RKO (cell line): ENCODE results near the gene GRPEL2.

Experiments
- DNase-seq: peaks from one replicate; pipeline ENCODE4 v3.0.0-alpha.2; 2016; ENCODE audit warnings: low spot score

GRPEL2 gene

DNA sequence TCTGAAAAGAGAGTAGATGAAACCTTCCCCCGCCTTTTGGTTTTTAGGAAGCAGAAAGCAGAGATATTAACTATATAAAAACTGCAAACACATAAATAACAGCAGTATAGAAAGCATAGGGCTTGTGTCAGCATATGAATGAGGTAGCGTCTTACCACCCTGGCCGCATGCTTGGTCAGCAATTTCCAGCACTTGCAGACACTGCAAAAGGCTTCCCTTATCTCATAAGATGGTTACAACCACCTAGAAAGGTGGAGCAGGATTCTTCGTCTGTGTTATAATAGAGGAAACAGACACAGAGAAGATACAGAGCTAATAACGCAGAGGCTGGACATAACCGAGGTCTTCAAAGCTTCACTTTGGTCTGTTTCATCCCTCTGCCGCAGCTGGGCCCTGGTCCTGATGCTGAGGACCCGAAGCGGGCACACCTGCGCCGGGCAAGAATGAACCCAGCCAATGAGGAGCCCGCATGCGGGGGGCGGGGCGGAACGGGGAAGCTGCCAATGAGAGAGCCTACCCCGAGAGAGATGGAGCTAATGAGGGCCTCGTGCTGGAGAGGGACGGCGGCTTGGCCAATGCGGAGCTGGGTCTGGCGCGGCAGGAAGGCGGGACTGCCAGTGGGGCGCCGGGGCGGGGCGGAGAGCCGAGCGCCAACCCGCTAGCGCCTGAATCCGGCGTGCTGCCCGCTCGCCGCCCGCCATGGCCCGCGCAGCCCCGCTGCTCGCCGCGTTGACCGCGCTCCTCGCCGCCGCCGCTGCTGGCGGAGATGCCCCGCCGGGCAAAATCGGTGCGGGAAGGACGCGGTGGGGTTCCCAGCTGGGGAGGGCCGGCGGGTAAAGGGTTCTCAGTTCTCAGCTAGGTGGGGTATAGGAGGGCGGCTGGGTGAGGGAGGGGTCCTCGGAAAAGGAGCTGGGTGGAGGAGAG, 12.3 kb downstream of the GRPEL2 start, which contains the start of gene PCYOX1L:
PCYOX1L (plus strand) TSS at position 677 of the 924 bp plus-strand sequence; CDS start at position 700, 23 bp downstream.
- DNase-seq, result peak; percentile 95

DNA sequence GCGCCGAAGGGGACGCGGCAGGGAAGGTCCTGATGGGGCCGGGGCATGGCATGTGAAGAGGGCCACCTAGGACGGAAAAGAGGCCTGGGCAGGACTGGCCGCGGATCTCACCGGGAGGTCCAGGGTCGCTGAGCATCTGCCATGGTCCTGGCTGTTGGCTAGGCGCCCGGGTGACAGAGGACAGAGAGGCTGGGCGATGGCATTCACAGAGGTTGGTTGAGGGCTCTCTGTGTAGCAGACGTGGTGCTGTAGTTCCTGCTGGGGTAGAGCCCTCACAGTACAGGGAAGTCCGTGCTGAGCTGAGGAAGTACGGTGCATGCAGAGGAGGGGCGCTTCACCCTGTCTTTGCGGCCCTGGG, 13.0 kb downstream of the GRPEL2 start:
- DNase-seq, result peak; percentile 30

DNA sequence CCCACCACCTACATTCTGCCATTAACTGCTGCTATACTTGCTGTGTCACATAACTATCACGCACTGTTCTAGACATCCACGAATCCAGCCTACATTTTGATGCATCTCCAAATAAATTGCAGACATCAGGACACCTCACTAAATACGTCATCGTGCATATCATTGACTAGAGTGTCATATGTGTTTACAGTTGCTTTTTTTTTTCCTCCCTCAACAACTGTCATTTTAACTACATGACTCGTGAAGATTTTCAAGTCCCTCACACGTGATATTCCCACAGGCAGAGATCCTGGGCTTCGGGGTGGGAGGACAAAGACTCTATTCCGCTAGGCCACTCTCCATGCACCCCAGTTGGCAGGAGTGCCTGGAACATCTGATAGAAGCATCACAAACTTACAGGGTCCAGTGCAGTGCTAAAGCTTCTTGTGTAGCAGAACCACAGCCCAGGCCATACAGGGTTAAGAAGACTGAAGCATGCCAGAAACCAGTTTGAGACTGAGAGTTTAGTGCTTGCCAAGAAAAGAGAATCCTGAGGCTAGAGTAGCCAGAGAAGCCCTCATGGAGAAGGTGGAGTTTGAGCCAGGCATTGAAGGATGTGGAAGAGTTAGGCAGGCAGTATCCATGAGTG, 13.7 kb downstream of the GRPEL2 start:
- DNase-seq, result no peak

DNA sequence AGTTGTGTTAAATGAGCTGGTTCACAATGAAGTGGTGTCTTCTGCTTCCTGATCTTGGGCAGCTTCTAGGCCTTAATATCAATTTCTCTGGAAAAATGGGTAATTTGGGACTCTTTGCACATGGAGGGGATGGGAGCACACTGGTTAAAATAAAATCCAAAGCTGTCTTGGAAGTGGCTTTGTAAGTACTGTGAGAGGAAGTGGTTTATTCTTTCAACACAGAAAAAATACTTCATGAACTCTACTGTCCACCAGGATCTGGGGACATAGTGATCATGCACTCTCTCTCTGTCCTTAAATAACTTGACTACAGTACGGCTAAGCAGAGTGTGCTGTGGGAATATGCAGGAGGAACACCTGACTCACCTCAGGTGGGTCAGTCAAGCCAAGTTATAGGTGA, 15.0 kb downstream of the GRPEL2 start:
- DNase-seq, result no peak

DNA sequence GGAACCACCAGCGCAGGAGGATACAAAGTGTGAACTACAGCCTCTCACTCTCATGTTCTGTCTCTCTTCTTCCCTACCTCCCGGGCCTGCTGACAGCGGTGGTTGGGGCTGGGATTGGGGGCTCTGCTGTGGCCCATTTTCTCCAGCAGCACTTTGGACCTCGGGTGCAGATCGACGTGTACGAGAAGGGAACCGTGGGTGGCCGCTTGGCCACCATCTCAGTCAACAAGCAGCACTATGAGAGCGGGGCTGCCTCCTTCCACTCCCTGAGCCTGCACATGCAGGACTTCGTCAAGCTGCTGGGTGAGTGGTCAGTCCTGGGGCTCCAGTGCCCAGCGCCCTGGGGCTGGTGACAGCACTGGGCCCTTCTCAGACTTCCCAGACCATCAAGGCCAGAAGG, 17.2 kb downstream of the GRPEL2 start:
- DNase-seq, result no peak

DNA sequence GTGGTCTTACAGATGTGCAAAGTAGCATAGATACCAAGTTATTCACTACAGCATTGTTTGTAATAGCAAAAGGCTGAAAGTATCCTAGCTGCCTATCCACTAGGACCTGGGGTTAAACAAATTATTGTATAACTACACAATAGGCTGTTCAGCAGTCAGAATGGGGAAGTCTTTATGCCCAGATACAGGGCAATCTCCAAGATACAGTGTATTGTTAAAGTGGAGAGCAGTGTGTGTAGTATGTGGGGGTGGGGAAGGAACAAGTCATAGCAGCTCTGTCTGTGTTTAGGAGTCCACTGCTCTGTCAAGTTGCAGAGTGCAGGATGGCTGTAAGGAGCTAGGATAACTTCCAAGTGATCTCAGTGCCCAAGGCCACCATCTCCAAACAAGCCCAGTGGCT, 18.1 kb downstream of the GRPEL2 start:
- DNase-seq, result no peak

DNA sequence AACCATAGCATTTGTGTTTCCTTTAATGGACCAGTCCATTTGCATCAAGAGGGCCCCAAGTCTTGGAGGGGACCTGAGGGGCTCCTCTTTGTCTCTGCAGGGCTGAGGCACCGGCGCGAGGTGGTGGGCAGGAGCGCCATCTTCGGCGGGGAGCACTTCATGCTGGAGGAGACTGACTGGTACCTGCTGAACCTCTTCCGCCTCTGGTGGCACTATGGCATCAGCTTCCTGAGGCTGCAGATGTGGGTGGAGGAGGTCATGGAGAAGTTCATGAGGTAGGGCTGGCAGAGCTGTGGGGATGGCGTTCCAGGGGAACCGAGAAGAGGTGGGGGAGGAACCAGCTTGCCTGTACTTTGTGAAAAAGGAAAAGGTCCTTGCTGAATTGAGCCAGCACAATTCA, 18.6 kb downstream of the GRPEL2 start:
- no peak for DNase-seq

DNA sequence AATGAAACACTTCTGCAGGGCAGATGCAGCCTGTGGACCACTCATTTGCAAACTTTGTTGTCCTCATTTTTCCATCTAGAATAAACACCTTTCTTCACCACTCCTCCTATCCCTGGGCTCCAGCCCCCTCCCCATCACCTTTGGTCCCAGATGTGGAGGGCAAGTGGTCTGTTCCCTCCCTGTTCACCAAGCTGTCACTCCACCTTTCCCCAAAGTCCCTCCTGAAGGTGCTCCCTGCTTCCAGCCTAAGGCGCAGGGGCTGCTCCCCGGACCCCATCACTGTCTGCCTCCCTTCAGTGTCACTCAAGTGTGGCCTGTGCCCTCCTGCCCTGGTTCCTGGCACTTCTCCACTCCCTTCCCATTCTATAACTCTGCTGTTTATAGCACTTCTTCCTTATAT, 19.4 kb downstream of the GRPEL2 start:
- DNase-seq, result no peak

DNA sequence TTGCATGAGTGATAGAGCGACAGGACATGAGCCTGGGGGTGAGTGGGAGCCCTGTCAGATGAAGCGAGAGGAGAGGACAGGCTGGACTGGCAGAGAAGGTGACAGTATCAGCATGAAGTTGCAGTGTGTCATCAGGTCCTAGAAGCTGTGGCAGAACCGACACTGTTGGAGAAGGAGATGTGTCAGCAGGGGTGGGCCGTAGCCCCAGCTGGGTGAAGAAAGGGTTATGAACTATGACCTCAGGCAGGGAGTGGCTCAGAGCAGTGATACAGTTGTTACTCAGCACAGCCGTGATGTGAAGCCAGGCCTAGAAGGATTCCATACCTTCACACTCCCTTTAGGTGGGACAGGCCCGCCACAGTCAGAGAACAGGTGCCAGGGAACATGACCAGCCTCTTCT, 20.1 kb downstream of the GRPEL2 start:
- DNase-seq, result peak; percentile 61

DNA sequence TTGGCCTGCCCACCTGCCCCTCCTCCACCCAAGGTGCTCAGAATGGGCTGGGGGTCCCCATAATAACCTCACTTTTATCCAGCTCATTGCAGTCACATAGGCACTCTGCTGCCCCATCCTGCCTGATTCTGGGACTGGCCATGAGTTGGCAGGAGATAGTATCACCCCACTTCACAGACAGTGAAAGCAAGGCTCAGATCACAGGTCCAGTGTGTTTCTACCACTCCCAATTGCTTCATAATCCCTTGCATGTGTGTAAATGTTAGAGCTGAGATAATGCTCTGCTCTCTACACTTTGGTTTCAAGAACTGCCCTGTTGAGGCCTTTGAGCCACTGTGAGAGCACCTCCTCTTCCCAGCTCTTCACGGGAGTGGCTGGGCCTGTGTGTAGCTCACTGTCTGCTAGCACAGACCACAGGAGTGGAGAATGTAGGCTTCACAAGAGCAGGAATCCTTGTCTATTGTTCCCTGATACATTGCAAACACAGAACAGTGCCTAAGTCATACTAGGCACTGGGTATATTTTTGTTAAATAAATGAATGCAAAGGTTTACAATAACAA, 20.9 kb downstream of the GRPEL2 start:
- DNase-seq, result no peak

DNA sequence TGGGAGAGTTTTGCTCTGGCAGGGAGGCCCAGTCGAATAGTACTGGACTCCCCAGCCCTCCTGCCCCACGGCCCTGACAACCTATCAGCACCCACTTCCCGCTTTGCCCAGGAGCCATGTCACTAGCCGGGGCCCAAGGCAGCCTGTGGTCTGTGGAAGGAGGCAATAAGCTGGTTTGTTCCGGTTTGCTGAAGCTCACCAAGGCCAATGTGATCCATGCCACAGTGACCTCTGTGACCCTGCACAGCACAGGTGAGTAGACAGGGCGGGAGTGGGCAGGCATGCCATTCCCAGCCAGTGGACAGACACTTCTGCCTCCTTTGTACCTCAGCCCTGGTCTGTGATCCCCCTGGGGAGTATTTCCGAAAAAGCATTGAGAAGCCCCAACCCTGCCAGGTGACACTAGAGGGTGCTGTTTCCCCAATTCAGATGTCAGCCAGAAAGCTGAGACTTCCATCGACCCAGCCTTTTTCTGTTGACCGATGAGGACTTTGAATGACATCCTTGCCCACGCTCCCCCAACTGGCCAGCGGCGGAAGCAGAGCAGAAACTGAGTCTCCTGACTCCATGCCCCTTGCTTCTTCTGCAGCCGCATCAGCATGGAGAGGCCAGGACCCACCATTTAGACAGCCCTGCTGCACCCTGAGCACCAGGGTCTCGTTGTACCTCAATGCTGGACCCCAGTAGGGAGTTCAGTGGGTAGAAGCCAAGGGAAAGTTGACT, 22.1 kb downstream of the GRPEL2 start:
- DNase-seq, result peak; percentile 83

DNA sequence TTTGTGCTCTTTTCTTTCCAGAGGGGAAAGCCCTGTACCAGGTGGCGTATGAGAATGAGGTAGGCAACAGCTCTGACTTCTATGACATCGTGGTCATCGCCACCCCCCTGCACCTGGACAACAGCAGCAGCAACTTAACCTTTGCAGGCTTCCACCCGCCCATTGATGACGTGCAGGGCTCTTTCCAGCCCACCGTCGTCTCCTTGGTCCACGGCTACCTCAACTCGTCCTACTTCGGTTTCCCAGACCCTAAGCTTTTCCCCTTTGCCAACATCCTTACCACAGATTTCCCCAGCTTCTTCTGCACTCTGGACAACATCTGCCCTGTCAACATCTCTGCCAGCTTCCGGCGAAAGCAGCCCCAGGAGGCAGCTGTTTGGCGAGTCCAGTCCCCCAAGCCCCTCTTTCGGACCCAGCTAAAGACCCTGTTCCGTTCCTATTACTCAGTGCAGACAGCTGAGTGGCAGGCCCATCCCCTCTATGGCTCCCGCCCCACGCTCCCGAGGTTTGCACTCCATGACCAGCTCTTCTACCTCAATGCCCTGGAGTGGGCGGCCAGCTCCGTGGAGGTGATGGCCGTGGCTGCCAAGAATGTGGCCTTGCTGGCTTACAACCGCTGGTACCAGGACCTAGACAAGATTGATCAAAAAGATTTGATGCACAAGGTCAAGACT, 22.8 kb downstream of the GRPEL2 start:
- DNase-seq, result no peak

DNA sequence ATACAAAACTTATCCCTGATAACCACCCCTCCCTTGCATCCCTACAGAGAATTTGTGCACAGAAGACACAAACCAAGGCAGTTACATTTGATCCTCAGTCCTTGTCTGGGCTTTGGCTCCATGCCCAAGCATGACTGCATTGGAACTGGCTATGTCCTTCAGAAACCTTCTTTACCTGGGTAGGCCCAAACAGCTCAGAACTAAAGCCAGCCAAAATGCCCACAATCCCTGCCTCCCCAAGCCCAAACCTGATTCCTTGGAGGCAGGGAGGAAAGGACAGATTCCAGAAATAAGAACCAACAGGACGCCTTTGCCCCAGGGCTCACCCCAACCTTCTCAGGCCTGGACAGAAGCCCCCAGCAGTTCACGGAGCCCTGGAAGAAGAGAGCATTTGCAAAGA, 25.6 kb downstream of the GRPEL2 start:
- no peak for DNase-seq

DNA sequence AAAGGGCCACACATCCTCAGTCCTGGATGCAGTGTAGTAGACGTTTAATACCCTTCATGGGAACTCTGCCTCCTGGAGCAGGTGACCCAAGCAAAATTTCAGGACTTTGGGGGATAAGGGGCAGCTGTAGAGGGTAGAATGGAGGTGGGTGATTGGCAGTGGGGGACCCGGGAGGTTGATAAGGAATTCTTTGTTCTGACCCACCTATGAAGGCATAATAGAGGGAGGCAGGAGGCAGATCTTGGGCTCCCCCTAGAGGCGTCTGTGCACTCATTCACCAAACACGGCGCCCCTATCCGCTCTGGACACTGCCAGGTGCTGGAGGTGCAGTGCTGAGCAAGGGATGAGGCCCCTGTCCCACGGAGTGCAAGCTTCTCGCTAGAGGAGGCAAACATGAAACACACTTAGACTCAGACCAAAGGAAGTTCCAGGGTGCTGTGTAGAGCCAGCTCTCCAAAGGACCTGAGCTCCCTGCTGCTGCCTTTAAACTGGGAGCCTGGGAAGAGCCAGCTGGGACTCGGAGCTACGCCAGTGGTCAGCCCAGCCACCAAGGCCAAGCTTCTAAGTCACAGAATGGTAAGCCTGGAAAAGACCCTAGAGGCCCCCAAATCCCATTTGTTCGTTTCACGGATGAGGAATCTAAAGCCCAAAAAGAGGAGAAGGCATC, 26.1 kb downstream of the GRPEL2 start:
- DNase-seq, result peak; percentile 59

DNA sequence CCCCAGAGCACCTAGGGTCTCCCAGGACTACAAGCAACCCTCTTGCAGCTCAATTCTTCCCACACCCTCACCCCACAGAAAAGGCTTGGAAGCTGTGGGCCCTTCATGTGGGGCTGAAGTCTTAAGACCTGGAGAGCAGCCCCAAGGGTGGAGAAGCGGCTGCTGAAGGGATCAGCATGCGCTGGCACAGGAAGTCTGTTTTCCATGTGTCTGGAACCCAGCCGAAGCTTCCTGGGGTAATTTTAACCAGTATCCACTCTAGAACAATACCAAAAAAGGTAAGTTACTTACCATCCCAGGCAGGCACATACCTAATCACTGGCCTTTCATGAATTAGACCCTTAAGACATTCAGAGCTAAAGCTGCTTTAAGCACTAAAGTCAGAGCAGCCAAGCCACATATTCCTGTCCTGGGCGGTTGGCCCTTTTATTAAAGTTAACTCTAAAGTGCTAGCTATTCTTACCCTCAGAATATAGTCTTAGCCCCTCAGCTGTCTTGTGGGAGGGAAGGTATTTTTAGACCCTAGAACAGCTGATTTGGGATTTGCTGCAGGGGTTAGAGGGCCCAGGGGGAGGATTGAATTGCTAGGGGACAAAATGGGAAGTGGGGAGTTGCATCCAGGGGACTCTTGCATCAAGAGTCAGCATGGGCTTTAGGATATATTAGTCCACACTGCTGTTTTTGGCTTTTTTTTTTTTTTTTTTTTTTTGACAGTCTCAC, 26.9 kb downstream of the GRPEL2 start:
- DNase-seq, result no peak

DNA sequence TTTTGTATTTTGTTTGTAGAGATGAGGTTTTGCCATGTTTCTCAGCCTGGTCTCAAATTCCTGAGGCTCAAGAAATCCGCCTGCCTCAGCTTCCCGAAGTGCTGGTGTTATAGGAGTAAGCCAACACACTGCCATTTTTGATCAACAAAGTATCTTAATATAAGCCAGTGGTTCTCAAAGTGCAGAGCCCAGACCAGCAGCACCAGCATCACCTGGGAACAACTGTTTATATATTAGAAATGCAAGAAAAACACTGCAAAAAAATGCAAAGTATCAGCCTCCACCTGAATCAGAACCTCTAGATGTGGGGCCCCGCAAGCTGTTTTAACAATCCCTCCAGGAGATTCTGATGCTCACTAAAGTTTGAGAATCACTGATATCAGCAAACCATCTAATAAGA, 27.6 kb downstream of the GRPEL2 start:
- no peak for DNase-seq

DNA sequence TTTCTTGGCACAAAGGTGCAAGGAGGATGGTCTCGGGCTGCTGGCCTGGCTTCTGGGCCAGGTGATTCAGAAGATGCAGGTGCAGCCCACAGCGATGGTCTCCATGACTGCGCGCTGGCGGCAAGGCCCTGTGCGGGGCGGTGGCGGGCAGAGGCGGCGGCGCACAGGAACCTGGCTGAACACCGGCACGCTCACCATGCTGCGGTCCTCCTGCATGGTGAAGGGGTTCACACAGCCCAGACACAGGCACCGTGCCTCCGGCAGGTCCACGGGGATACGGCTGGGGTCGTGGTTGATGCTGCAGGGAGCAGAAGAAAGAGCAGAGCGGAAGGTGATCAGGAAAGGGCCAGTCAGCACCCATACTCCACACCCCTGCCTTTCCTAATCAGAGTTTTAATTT, 29.0 kb downstream of the GRPEL2 start:
- no peak for DNase-seq

DNA sequence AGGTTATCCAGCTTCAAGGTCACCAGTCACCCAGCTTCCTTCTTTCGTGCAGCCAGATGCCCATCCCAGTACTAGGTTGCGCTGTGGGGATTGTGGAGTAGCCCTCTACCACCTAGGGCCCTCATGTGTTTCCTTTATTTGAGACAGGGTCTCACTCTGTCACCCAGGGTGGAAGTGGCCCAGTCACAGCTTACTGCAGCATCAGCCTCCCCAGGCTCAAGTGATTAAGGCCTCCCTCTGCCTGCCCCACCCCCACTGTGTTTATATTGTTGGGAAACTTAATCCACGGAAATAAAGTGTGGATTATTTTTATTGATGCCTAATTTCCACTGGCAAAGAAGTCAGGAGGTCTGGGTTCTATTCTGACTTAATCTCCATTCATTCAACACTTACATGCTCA, 29.5 kb downstream of the GRPEL2 start:
- no peak for DNase-seq

DNA sequence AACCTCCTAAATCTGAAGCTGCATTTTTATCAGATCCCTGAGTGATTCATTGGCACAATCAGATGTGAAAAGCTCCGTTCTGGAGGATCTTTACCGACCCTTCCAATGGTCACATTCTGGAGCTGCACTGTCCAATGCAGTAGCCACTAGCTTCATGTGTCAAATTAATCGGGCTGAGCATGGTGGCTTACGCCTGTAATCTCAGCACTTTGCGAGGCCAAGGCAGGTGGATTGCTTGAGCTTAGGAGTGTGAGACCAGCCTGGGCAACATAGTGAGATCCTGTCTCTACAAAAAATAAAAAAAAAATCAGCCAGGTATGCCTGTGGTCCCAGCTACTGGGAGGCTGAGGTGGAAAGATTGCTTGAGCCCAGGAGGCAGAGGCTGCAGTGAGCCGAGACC, 30.1 kb downstream of the GRPEL2 start:
- no peak for DNase-seq

DNA sequence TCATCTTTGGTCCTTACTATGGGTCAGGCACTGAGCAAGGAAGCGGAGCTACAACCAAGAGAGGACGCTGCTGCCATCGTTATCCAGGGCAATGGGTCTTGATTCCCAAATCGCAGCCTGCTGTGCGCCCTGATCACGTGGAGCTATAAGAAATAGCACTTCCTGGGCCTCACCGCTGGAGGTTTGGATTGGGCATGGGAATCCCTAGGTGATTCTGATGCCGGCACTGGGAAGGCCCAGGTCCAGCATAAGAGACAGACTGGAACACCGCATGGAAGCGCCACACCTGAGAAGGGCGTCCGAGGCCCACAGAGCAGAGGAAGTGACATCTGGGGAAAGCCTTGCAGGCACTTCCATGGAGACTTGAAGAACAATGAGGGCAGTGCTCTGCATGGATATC, 30.8 kb downstream of the GRPEL2 start:
- DNase-seq, result no peak
